Activated B cell treated with CpG ODN at 0.5 μM for 24 hours (primary cell): ENCODE data around the gene ARRB1. TPM values are rescaled to one million over a fixed set of nuclear protein-coding genes. Genes with fewer than 3 reads are reported as not detected.

Source experiments
- ATAC-seq: fragments of 200-7000 bp; cut with Tn5 transposase; one replicate; pipeline ENCODE4 v1.10.0; 2021; ENCODE audit warnings: low read depth, mild to moderate bottlenecking, moderate library complexity
- CTCF ChIA-PET: fragments of 350-600 bp; sonication (Branson Sonifier 250); formaldehyde crosslinking; loops from one replicate; lab custom pipeline; 2021; ENCODE audit warnings: antibody characterized with exemption; lab: Charles Lee
- POLR2A ChIA-PET: fragments of 350-600 bp; sonication (Branson Sonifier 250); formaldehyde crosslinking; loops from one replicate; lab custom pipeline; 2021; ENCODE audit warnings: antibody characterized with exemption; lab: Charles Lee
- DNase-seq: peaks from one replicate; pipeline ENCODE4 v3.0.0; 2022
- H3K27ac Mint-ChIP-seq: one replicate; pipeline ENCODE4 v1.8.0; 2020; ENCODE audit warnings: mixed read lengths
- H3K27me3 Mint-ChIP-seq: one replicate; pipeline ENCODE4 v1.8.0; 2021; ENCODE audit warnings: mixed read lengths
- H3K36me3 Mint-ChIP-seq: one replicate; pipeline ENCODE4 v1.8.0; 2021; ENCODE audit warnings: low read depth, mixed read lengths
- H3K4me1 Mint-ChIP-seq: one replicate; pipeline ENCODE4 v1.8.0; 2021; ENCODE audit warnings: mixed read lengths
- H3K4me3 Mint-ChIP-seq: one replicate; pipeline ENCODE4 v1.8.0; 2020; ENCODE audit warnings: mild to moderate bottlenecking, mixed read lengths
- H3K9me3 Mint-ChIP-seq: one replicate; pipeline ENCODE4 v1.8.0; 2020; ENCODE audit warnings: mixed read lengths
- CTCF ChIP-seq: fragments of 200-600 bp; IDR thresholded peaks from one replicate; pipeline ENCODE4 v1.8.0; 2022; ENCODE audit warnings: antibody characterized with exemption, mild to moderate bottlenecking
- intact Hi-C: fragments of 100-400 bp; cut with micrococcal nuclease; formaldehyde crosslinking; loops from one replicate; pipeline ENCODE4 v1.15.1; 2024
- total RNA-seq: library from RNA; stranded (reverse); gene quantifications from 2 replicates; pipeline ENCODE4 v1.2.3, GENCODE V29; 2022

Gene ARRB1
- total RNA-seq, 1 donor from 2014 or later = 0.62 TPM

- CTCF ChIA-PET = no interaction called here
- POLR2A ChIA-PET = no interaction called here
- H3K27ac Mint-ChIP-seq = no peak overlapping the region
- no peaks in the 10 kb centered on the region for H3K9me3 Mint-ChIP-seq
- DNase-seq (no peak), ATAC-seq (no peak)
- no peaks in the 10 kb centered on the region for H3K36me3 Mint-ChIP-seq
- H3K27me3 Mint-ChIP-seq = peaks cover 3% of the 10 kb centered on the region
- H3K4me1 Mint-ChIP-seq = no peaks in the 10 kb centered on the region
- H3K4me3 Mint-ChIP-seq = no peak overlapping the region
- intact Hi-C loops = no loop called here
- no peak for TF ChIP-seq CTCF
Observed at GRCh38 chr11:75315439-75315805, 36.0 kb downstream of the ARRB1 start.

GRCh38 chr11:75314771-75315438 is 36.6 kb downstream of the ARRB1 start:
- intact Hi-C loops = no loop called here
- no peak overlapping the region for H3K4me3 Mint-ChIP-seq
- no peaks in the 10 kb centered on the region for H3K9me3 Mint-ChIP-seq
- H3K36me3 Mint-ChIP-seq = no peaks in the 10 kb centered on the region
- ChIA-PET POLR2A (no interaction called here), CTCF (no interaction called here)
- no peak for ATAC-seq
- no peak for DNase-seq
- H3K27ac Mint-ChIP-seq = no peak overlapping the region
- TF ChIP-seq CTCF = no peak
- peaks cover 3% of the 10 kb centered on the region for H3K27me3 Mint-ChIP-seq
- H3K4me1 Mint-ChIP-seq = no peaks in the 10 kb centered on the region

DNA sequence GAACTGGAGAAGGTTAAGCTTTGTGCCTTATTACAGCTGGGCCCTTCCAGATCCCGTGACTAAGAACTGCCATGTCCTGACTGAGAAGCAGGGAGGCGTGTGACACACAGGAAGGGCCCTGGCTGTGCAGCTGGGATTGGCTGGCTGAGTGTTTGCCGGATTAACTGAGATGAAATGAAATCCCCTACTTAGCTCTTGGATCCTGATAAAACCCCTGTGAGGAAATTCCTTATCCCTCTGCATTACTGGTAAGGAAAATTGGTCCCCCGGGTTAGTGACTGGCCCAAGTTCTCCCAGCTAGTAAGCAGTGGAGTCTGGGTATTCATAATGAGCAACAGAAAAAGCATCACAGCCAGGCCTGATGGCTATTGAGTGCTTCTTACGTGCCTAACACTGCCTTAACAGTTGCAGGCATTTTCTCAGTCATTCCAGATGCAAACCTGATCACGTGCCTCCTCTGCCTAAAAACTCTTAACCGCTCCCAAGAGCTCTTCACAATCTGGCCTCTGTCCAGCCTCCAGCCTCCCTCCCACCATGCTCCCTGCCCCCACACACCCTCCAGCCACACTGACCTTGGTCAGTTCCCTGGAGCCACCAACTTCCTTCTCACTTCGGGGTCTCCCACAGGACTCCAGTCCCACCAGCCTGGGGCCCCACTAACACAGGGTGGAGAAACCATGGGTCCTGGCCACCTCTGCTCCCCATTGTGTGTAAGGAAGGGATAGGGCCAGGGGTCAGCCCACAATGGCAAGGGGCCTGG is 37.8 kb downstream of the ARRB1 start:
- no peak overlapping the region for H3K27ac Mint-ChIP-seq
- intact Hi-C loops = no loop called here
- no peak overlapping the region for H3K4me3 Mint-ChIP-seq
- CTCF ChIA-PET = no interaction called here
- ATAC-seq (no peak), DNase-seq (no peak)
- H3K4me1 Mint-ChIP-seq = no peaks in the 10 kb centered on the region
- POLR2A ChIA-PET = no interaction called here
- H3K36me3 Mint-ChIP-seq = no peaks in the 10 kb centered on the region
- no peak for TF ChIP-seq CTCF
- H3K27me3 Mint-ChIP-seq = no peaks in the 10 kb centered on the region
- no peaks in the 10 kb centered on the region for H3K9me3 Mint-ChIP-seq

DNA sequence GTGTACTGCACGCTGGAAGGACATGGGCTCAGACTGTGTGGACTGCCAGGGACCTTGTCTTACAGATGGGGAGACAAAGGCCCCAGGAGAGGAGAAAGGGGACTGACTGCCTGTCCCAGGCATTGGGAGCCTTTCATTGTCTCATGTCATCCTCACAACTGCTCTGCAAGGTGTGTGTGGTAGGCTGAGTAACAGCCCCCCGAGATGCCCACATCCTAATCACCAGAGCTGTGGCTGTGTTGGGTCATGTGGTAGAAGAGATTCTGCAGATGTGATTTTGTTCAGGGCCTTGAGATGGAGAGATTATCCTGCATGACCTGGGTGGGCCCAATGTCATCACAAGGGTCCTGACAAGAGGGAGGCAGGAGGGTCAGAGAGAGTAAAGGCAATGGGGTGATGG is 39.1 kb downstream of the ARRB1 start:
- H3K36me3 Mint-ChIP-seq = no peaks in the 10 kb centered on the region
- H3K4me1 Mint-ChIP-seq = no peaks in the 10 kb centered on the region
- H3K9me3 Mint-ChIP-seq = no peaks in the 10 kb centered on the region
- ChIA-PET POLR2A (no interaction called here), CTCF (no interaction called here)
- no peak overlapping the region for H3K4me3 Mint-ChIP-seq
- intact Hi-C loops = no loop called here
- TF ChIP-seq CTCF = no peak
- no peak overlapping the region for H3K27ac Mint-ChIP-seq
- H3K27me3 Mint-ChIP-seq = no peaks in the 10 kb centered on the region
- ATAC-seq (no peak), DNase-seq (no peak)

- CTCF ChIA-PET = no interaction called here
Observed at GRCh38 chr11:75311858-75312288, 39.6 kb downstream of the ARRB1 start.

More at GRCh38 chr11:75311858-75312288, 39.6 kb downstream of the ARRB1 start:
- TF ChIP-seq CTCF = no peak
- POLR2A ChIA-PET = no interaction called here
- Mint-ChIP-seq H3K27ac (no peak overlapping the region), H3K4me3 (no peak overlapping the region), H3K4me1 (no peaks in the 10 kb centered on the region), H3K36me3 (no peaks in the 10 kb centered on the region), H3K9me3 (no peaks in the 10 kb centered on the region), H3K27me3 (no peaks in the 10 kb centered on the region)
- intact Hi-C loops = no loop called here
- DNase-seq (no peak), ATAC-seq (no peak)
